ENCODE results near the gene TBPL1.

GRCh38 chr6:134005800-134006199, 52.8 kb downstream of the TBPL1 start:
- TF ChIP-seq EZH2 (IDR thresholded peaks at IDR 0.05; ENCODE audit: insufficient read depth, poor library complexity, severe bottlenecking) (no peak), EZH2phosphoT487 (IDR thresholded peaks at IDR 0.05; ENCODE audit: insufficient read depth, low read depth) (no peak)
